Brain microvascular endothelial cell (primary cell): ENCODE results near the gene SLC6A19.

ENCODE experiments used
- DNase-seq: peaks from one replicate; pipeline ENCODE4 v3.0.0-alpha.2; 2020
- H3K27ac ChIP-seq: fragments of 250-450 bp; sonication (Bioruptor Pico); 2 replicates; pipeline ENCODE4 v1.5.1; 2020; ENCODE audit warnings: mild to moderate bottlenecking, moderate library complexity
- H3K27me3 ChIP-seq: fragments of 250-450 bp; sonication (Bioruptor Pico); replicated peaks from 2 replicates; pipeline ENCODE4 v1.5.1; 2020; ENCODE audit warnings: mild to moderate bottlenecking
- H3K36me3 ChIP-seq: fragments of 250-450 bp; sonication (Bioruptor Pico); replicated peaks from 2 replicates; pipeline ENCODE4 v1.5.1; 2020; ENCODE audit warnings: mild to moderate bottlenecking
- H3K4me3 ChIP-seq: 2 replicates; pipeline ENCODE4 v1.5.1; 2011; ENCODE audit warnings: low read depth, mild to moderate bottlenecking, control low read depth, low read length, moderate library complexity
- in situ Hi-C: cut with HindIII; loops from 2 replicates; pipeline ENCODE4 v1.10.0; 2017; ENCODE audit warnings: low sequenced_read_pairs, low pct_ligation_motif_present
- TF ChIP-seq, protein P1 (sequence below): IDR thresholded peaks from 2 replicates; pipeline ENCODE4 v1.5.1; 2011; ENCODE audit warnings: low read depth, mild to moderate bottlenecking, moderate library complexity, low read length, control low read depth, inconsistent platforms; ENCODE audit errors: missing control alignments

SLC6A19 gene

DNA sequence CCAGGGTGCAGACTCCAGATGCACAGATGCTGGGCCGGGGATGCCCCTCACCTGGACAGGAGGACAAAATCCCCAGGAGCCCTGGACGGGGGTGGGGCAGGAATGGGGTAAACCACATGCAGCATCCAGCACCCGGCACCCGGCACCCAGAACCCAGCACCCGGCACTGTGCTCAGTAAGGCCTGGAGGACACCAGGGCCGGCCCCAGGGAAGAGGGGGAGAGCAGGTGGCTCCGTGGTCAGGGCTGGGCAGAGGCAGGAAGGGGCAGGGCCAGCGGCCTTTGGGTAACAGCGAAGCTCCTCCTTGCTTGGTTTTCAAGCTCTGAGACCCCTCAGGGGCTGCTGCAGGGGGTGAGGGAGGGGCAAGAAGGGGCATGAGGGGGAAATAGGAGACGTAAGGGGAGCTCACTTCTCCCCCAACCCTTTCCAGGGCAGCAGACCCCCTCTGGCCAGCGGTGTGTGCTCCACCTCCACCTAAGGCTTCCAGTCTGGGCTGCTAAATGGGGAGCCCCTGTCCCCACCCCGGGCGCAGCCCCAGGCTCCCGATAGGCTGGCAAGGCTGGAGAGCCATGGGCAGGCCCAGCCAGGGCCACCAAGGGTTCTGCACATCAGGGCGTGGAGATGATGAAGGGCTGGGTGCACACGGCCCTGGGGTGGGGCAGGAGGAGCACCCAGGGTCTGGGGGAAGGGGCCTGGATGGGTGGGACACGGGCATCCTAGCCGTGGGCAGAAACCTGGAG is 17.8 kb upstream of the SLC6A19 start:
- Histone ChIP-seq H3K27me3 (no peaks in the 10 kb centered on the region), H3K27ac (no peak overlapping the region), H3K4me3 (no peak overlapping the region), H3K36me3 (no peaks in the 10 kb centered on the region)
- TF ChIP-seq, protein P1, sequence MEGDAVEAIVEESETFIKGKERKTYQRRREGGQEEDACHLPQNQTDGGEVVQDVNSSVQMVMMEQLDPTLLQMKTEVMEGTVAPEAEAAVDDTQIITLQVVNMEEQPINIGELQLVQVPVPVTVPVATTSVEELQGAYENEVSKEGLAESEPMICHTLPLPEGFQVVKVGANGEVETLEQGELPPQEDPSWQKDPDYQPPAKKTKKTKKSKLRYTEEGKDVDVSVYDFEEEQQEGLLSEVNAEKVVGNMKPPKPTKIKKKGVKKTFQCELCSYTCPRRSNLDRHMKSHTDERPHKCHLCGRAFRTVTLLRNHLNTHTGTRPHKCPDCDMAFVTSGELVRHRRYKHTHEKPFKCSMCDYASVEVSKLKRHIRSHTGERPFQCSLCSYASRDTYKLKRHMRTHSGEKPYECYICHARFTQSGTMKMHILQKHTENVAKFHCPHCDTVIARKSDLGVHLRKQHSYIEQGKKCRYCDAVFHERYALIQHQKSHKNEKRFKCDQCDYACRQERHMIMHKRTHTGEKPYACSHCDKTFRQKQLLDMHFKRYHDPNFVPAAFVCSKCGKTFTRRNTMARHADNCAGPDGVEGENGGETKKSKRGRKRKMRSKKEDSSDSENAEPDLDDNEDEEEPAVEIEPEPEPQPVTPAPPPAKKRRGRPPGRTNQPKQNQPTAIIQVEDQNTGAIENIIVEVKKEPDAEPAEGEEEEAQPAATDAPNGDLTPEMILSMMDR, result no peak
- in situ Hi-C loops, result no loop called here
- DNase-seq, result no peak

DNA sequence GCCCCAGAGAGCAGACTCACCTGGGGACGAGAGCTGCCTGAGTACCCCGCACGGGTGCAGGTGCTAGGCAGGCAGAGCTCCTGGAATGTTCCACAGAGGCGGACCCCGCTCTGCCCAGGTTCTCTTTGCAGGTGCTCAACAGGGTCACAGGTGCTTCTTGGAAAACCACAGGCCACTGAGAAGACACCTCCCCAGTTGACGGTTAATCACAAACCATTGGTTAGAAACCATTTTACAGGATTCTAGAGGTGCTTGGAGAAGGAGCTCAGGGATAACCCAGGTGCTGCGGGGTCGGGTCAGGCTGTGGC is 17.3 kb upstream of the SLC6A19 start:
- Histone ChIP-seq H3K27ac (no peak overlapping the region), H3K4me3 (no peak overlapping the region), H3K36me3 (no peaks in the 10 kb centered on the region), H3K27me3 (no peaks in the 10 kb centered on the region)
- TF ChIP-seq, protein P1, result no peak
- no peak for DNase-seq
- in situ Hi-C loops, result no loop called here

DNA sequence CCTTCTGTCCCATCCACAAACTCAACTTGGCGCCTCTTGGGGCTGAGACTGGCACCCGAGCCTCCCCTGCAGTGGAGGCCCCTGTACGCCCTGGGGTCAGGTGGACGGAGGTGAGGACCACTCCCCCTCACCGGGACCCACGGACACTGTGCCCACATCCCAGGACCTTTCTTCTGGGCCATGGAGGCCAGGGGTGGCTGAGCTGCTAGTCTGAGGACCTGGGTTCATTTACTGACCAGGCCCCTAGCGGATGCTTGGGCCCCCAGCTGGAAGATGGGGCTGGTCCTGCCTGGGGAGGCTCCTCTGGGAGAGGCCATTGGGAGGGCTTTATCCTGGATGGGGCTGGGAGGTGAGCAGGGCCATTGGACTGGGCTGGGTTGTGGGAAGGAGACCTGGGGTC is 16.9 kb upstream of the SLC6A19 start:
- Histone ChIP-seq H3K27ac (no peak overlapping the region), H3K27me3 (no peaks in the 10 kb centered on the region), H3K36me3 (no peaks in the 10 kb centered on the region), H3K4me3 (no peak overlapping the region)
- in situ Hi-C loops, result no loop called here
- TF ChIP-seq, protein P1, result no peak
- no peak for DNase-seq

DNA sequence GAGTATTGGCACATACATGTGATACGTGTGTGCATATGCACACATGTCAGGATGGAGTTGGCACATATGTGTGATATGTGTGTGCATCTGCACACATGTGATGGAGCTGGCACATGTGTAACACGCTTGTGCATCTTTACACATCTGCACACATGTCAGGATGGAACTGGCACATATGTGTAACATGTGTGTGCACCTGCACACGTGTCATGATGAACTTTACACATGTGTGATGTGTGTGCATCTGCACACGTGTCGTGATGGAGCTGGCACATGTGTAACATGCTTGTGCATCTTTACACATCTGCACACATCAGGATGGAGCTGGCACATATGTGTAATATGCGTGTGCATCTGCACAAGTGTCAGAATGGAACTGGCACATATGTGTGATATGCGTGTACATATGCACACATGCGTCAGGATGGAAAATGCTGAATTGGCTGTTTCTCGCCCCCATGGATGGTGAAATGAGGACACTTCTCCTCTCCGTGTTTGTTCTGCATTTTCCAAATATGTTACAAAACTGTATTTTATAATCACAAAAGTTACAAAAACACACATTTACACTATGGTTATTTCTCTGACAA is 16.3 kb upstream of the SLC6A19 start:
- Histone ChIP-seq H3K27me3 (no peaks in the 10 kb centered on the region), H3K36me3 (no peaks in the 10 kb centered on the region), H3K27ac (no peak overlapping the region), H3K4me3 (no peak overlapping the region)
- in situ Hi-C loops, result no loop called here
- TF ChIP-seq, protein P1, result no peak
- DNase-seq, result no peak

DNA sequence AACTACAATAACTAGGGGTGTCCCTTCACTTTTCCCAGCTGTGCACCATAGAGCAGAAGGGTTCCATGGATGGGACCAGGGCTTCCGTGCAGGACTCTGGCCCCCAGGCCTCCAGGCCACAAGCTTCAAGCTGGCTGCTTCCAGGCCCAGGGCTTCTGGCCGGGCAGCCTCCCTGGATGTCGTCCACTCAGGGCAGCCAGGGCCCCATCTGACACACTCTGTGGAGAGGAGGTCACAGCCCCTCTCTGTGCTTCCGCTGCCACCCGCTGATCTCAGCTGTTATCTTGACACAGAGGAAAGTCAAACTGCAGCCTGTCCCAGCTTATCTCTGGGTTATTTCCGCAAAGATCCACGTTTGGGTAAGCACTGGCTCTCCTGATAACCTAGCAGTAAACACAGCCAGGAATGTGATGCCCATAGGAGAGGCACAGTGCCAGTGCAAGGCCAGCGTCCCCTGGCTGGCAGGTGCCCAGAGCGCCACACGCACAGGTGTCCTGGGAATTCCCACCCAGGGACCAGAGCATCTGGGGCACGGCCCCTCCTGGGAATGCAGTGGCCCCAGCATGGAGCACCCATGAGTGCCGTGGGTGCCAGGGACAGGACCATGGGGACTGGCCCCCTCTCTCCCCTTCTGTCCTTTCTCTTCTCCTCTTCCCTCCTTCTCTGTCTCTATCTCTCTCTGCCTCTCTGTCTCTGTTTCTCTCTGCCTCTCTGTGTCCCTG is 15.6 kb upstream of the SLC6A19 start:
- Histone ChIP-seq H3K36me3 (no peaks in the 10 kb centered on the region), H3K4me3 (no peak overlapping the region), H3K27me3 (no peaks in the 10 kb centered on the region), H3K27ac (no peak overlapping the region)
- in situ Hi-C loops, result no loop called here
- TF ChIP-seq, protein P1, result no peak
- no peak for DNase-seq
